GM21447 (cell line): Measurements from ENCODE around the gene SPON2.

ENCODE experiments used
- ATAC-seq: cut with Tn5 transposase; IDR thresholded peaks from one replicate; pipeline ENCODE4 v1.9.1; 2021; ENCODE audit not compliant: unreplicated experiment

The SPON2 gene

DNA sequence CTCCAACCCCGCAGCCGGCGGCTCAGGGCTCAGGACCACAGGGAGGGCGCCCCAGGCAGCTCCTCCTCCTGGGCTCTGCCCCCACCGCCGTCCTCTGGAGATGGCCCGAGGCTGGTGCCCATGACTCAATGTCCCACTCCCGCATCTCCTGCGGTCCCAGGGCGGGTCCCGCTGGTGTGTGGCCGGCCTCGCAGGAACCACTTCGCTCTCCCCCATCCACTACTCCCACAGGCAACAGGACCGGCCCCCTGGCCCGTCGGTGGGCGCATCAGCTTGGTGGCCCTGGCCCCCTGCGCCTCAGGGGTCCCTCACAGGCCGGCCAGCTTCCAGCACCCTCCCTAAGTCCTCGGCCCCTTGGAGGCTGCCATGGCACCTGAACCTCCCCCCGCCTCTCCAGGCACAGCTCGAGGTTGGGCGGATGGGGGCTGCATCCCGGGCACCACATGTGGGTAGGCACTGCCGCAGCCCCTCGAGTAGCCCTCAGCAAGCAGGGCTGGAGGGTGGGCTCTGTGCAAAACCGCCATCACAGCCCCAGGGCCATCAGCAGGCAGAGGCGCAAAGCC is 22.8 kb upstream of the SPON2 start:
- ATAC-seq: no peak

DNA sequence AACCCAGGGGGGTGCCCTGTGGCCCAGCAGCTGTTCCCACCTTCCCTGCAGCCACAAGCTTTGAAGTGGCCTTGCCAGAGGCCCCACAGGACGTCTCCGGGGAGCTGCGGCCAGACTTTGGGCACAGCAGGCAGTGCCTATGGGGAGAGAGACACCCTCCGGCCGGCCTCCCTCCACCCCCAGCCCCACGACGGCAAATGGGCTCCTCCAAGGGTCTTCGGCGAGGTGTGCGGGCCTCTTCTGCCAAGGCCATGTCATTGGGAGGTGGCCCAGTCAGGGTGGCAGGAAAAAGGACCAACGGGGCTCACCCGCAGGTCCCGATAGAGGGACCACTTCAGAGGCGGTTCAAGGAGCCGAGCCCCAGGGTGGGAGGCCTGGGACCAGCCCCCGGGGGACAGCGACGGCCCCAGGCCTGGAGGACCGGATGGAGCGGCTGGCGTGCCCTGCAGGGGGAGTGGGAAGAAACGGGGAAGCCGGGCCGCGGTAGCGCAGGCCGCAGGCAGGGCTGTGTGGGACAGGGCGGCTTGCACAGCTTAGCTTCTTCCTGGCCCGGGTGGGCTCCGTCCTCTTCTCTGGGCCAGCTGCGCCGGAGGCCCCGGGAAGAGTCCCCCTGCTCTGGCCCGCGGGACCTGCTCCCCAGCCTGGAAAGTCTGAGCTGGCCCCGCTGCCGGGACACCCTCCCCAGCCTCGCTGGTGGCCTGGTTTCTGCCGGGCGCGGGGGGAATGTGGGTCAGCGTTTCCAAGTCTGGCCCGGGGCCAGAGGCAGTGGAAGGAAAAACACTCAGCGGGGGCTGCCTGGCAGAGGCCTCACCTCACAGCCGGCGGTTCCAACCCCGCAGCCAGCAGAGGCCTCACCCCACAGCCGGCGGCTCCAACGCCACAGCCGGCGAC is 21.9 kb upstream of the SPON2 start:
- ATAC-seq: no peak

- ATAC-seq: no peak
Measured at GRCh38 chr4:1193206-1194009, 21.0 kb upstream of the SPON2 start.

DNA sequence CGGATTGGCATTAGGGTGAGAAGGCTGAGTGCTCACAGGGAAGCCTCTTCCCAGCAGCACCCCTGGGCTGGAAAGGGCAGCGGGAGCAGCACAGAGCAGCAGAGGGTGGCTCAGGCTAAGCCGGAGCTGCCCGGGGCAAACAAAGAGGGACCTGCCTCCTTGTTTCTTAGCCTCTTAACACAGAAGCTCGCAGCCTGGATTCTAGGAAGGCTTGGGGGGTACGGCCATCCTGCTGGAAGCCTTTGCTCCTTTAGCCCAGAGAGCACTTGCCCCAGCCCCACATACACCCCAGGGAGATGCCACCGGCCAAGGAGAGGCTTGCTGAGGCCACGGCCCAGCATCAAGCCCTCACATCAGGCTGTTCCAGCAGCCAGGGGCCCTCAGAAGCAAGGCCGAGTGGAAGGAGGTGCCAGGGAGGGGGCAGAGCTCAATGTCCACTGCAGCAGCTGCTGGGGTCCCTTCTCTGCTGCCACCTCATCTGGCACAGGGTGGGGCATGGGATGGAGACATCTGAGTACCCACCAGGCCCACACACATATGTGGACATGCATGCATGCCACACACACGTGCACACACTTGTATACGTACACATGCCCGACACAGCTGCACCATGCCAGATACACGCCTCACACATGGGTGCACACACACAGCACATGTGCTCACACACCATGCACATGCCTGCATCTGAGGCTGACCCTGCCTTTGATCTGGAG is 20.3 kb upstream of the SPON2 start:
- no peak for ATAC-seq

- no peak for ATAC-seq
Measured at GRCh38 chr4:1192091-1192492, 19.7 kb upstream of the SPON2 start.

- ATAC-seq: no peak
Measured at GRCh38 chr4:1191621-1192020, 19.2 kb upstream of the SPON2 start.

GRCh38 chr4:1187182-1187581 is 14.8 kb upstream of the SPON2 start:
- ATAC-seq: peak; percentile 60

DNA sequence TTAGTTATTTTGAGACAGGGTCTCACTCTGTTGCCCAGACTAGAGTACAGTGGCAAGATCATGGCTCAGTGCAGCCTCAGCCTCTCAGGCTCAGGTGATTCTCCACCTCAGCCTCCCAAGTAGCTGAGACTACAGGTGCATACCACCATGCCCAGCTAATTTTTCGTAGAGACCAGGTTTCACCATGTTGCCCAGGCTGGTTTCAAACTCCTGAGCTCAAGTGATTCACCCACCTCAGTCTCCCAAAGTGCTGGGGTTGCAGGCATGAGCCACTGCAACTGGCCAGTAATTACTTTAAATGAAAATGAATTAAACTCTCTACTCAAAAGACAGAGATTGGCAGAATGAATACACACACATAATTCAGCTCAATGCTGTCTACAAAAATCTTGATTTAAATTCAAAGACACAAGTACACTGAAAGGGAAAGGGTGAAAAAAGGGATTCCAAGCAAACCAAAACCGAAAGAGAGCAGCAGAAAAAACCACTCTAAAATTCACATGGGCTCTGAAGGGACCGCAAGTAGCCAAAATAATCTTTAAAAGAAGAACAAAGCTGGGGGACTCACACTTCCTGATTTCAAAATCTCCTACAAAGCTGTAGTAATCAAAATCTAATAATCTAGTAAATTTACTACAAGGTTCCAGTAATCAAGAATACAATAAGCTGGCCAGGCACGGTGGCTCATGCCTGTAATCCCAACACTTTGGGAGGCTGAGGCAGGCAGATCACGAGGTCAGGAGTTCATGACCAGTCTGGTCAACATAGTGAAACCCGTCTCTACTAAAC is 11.8 kb upstream of the SPON2 start:
- peak; percentile 85 for ATAC-seq

DNA sequence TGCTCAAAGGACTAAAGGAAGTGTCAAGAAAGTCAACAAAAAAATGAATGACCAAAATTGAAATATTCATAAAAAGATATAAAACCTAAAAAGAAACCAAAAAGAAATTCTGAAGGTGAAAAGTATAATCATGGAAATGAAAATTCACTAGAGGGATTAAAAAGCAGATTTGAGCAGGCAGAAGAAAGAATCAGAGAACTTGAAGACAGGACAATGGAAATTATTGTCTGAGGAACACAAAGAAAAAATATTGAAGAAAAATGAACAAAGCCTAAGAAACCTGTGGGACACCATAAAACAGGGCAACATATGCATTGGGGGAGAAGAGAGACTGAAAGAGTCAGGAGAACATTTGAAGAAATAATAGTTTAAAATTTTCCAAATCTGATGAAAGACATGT is 9.9 kb upstream of the SPON2 start:
- no peak for ATAC-seq

GRCh38 chr4:1180663-1181062 is 8.3 kb upstream of the SPON2 start:
- ATAC-seq: no peak

DNA sequence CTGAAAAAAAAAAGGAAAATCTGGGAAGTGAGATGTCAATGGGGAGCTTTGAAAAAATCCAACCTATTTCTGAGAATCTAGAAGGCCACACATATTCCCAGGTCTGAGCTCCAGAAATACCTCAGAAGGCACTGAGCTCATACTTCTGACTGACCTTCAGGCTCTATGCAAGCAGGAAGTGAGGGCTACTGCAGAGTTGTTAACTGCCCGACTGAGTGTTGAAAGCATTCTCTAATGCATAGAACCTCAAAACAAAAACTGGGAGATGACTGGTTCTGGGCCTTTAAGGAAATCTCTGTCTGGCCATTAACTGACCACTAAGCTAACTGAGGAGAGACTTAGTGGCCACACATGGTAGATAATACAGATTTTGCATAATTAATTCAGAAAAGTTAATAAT is 7.6 kb upstream of the SPON2 start:
- ATAC-seq: no peak

DNA sequence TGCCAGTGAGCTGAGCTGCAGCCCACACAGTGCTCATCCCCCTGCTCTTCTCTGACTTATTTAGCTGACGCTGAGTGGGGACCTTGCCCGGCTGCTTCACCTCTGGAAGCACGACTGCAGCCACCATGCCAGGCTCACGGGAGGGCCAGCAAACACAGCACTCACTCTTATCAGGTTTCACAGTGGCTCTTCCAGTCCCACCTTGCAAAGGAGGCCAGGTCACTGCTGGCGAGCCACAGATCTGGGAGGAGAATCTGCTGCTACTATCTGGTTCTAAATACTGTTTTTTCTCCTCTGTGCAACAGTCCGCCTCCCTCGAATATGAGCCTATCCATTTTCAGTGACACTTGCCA is 6.7 kb upstream of the SPON2 start:
- ATAC-seq: no peak

DNA sequence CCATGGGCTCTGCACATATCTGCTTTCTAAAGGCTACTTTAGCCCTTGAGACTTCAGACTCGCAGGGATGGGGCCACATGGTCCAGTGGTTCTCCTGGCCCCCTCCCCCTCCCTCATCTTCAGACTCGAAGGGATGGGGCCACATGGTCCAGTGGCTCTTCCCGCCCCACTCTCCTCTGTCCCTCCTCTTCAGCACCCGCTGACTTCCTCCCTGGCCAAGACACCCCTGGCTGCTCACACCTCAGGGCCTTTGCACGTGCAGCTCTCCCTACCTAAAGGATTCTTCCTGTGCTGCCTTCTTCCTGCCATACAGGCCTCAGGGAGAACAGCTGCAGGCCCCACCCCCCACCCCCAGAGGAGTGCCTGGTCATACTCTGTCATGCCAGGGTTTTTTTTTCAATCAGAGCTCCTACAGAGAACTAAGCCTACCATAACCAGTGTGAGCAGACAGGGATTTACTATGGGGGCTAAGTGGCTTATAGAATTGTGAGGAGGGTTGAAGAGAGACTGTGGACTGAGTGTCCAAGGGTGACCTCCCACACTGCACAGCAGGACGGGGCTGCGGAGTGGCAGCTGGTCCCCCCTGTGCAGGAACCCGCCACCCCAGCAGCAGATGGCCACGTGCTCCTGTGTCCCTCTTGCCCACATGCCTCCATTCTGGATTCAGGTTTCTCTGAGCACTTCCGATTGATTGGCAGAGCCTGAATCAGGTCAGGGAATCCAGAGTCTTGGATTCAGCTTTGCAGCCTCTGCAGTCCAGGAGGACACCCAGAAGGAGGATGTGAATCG is 6.1 kb upstream of the SPON2 start:
- ATAC-seq: no peak

DNA sequence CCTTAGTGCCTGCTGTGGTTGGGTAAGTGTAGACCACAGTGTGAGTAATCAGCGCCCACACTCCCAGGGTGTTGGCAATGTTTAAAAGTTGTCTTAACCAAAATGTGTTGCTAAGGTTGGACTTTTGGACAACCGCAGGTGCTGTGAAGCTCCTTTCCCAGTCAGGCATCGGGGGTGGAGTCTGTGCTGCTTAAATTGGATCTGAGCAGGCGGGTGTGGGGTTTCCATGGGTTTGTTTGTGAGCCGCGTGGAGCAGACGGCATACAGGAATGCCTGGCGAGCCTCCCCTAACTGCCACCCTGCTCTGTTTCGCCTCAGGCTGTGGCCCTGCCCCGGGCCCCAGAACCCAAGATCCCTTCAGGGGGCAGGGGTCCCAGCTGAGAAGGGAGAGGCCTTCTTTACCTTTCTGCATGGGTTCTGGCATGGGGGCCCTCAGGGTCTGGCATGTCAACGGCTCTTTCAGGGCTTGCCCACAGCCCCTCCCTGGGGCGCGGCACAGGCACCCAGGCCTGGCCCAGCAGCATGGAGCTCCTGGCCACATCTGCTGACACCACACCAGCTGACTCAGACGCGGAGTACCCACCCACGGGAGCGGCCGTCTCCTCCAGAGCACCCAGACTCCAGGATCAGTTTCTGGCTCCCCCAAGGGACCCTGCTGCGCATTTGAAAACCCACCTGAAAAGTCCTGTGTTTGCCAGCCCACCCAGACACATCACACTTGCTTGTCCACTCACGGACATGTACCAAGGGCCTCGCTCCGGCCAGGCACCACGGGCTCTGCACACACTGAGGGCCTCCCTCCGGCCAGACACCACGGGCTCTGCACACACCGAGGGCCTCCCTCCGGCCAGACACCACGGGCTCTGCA is 5.1 kb upstream of the SPON2 start:
- no peak for ATAC-seq

DNA sequence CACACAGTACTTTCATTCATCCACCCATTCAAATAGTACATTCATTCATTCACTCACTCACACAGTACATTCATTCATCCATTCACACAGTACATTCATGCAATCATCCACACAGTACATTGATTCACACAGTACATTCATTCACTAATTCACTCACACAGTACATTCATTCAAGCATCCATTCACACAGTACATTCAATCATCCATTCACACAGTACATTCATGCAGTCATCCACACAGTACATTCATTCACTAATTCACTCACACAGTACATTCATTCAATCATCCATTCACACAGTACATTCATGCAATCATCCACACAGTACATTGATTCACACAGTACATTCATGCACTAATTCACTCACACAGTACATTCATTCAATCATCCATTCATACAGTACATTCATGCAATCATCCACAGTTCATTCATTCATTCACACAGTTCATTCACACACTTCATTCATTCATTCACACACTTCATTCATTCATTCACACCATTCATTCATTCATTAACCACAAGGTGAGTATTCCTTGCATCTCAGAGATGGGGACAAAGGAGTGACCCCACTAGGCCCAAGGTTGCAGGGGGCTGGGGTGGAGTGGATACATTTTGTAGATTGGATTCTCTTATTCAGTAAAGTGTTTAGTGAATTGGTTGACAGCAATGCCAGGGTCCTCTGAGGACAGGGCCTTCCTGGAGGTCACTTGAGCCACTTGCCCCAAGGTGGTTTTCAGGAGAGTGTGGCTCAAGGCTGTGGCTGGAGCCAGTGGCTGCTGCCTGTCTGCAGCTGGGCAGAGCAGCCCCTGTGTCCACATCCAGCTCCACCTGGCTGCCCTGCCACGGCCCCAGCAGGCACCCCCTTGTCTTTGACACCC is 4.3 kb upstream of the SPON2 start:
- no peak for ATAC-seq

GRCh38 chr4:1175635-1176229 is 3.3 kb upstream of the SPON2 start:
- ATAC-seq: no peak

DNA sequence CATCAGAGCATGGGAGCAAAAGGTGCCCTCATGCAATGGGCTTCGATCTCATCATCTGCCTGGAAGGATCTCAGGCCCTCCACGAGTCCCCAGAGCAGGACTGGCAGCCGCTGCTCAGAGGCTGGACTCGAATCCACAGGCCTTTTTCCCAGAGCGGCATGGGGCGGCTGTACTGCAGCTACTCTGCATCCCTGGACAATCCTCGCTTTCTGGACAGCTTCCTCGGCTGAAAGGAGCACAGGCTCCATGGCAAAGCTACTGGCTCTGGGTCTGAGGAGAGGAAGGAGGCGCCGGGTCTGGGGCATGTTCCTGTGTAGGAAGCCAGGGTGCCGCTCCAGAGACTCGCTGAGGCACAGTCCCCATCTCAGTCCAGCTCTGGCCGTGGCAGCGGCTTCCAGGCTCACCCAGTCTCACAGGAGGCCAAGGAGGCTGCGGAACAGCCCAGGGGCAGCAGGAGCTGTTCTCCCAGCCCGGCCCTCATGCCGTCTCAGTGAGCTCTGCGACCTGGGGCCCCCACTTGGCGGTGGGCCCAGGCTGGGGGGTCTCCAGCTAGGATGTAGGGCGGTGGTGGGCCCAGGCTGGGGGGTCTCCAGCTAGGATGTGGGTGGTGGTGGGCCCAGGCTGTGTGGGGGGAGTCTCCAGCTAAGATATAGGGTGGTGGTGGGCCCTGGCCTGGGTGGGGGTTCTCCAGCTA is 2.7 kb upstream of the SPON2 start:
- ATAC-seq: no peak
